ENCODE results near the gene ASAP2.

The ASAP2 gene

DNA sequence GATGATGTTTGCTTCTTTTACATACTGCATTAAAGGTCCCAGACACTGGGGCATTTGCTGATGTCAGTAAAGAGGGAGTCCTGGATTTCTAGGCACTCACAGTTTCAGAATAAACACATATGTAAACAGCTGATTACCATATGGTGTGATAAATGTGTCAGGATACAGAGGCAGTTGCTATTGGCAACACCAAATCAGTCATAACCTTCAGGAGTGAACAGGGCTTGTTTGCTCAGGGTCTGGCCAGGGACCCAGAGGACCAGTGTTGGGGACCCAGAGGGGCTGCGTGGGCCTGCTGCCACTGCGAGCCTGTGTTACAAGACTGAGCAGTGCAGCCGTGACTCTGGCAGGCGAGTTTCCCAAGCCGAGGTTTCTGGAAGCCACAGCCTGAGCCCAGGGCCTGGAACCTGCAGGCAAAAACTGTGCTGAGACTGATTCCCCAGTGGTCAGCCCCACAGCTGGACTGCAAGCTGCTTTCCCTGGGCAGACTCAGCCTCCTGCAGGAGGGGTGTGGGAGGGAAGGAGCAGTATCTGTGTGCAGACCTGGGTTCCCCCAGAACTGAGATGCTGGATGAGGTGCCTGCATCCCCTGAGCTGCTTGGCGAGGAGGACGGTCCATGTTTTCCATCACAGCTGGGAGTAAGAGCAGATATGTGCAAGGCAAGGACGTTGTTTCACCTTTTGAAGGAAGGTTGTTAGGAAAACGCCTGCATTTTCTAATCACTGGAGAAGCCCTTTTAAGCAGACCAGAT is 23.6 kb downstream of the ASAP2 start:
- DNase-seq (ENCODE audit: low spot score), result no peak
- TF ChIP-seq, protein P1, sequence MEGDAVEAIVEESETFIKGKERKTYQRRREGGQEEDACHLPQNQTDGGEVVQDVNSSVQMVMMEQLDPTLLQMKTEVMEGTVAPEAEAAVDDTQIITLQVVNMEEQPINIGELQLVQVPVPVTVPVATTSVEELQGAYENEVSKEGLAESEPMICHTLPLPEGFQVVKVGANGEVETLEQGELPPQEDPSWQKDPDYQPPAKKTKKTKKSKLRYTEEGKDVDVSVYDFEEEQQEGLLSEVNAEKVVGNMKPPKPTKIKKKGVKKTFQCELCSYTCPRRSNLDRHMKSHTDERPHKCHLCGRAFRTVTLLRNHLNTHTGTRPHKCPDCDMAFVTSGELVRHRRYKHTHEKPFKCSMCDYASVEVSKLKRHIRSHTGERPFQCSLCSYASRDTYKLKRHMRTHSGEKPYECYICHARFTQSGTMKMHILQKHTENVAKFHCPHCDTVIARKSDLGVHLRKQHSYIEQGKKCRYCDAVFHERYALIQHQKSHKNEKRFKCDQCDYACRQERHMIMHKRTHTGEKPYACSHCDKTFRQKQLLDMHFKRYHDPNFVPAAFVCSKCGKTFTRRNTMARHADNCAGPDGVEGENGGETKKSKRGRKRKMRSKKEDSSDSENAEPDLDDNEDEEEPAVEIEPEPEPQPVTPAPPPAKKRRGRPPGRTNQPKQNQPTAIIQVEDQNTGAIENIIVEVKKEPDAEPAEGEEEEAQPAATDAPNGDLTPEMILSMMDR (IDR thresholded peaks at IDR 0.05; ENCODE audit: extremely low read depth, insufficient read depth, missing control alignments), result no peak
- in situ Hi-C loops (cut with MboI; ENCODE audit: low pct_unique_long_range_greater_than_20kb, low sequenced_read_pairs, unreplicated experiment), result no loop called here

DNA sequence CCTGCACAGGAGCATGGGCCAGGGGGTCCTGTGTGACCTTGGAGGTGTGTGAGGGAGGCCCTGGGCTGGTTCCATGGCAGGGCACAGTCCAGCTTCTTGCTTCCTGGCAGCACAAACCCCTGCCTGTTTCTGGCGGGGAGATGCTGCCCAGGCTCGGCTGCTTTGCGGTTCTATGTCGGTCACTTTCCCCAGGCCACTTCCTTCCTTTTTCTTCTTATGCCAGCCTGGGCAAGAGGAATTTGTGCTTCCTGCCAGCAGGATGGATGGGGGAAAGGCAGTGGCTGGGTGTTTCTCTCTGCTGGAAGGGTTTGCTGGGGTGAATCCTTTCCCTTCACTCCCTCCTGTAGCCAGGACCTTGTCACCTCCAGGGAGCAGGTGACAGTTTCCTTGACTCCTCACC is 24.3 kb downstream of the ASAP2 start:
- DNase-seq (ENCODE audit: low spot score), result no peak
- TF ChIP-seq, protein P1 (IDR thresholded peaks at IDR 0.05; ENCODE audit: extremely low read depth, insufficient read depth, missing control alignments), result no peak
- in situ Hi-C loops (cut with MboI; ENCODE audit: low pct_unique_long_range_greater_than_20kb, low sequenced_read_pairs, unreplicated experiment), result no loop called here

DNA sequence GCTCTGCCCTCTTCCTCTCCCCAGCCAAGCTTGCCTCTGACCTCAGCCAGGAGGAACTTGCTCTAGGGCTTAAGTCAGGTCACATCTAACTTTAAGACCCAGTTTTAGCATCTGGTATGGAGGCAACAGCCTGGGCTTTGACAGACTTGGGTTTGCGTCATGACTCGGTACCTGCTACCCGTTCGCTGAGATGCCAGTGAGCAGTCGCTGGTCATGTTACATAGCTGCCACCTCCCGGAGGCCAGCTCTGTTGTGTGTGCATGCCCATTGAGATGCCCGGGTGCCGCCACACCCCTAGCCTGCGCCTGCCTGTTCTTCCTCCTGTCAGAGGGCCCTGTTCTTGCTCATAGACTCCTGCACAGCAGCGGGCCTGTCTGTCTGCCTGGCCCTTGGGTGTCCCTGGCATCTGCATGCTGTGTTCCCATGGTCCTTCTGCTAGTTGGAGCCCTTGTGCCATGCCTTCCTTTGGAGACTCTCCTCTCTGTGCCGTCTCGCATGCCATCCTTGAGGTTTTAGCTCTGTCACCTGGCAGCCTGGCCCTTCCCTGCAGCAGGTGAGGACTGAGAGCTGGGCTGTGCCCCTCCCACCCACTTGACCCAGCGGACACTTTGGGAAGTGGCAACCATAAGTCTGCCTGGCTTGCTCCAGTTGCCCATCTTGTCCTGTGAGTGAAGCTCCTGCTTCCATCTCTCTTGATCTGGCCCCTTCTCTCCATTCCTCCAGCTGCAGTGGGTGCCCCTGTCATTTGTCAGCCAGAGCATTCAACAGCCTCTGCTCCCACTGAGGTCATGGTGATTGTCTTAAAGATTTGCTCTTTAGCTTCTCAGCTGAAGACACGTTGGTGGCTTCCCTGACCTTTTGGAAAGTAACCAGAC is 24.9 kb downstream of the ASAP2 start:
- no peak for DNase-seq (ENCODE audit: low spot score)
- in situ Hi-C loops (cut with MboI; ENCODE audit: low pct_unique_long_range_greater_than_20kb, low sequenced_read_pairs, unreplicated experiment), result no loop called here
- TF ChIP-seq, protein P1 (IDR thresholded peaks at IDR 0.05; ENCODE audit: extremely low read depth, insufficient read depth, missing control alignments), result no peak

DNA sequence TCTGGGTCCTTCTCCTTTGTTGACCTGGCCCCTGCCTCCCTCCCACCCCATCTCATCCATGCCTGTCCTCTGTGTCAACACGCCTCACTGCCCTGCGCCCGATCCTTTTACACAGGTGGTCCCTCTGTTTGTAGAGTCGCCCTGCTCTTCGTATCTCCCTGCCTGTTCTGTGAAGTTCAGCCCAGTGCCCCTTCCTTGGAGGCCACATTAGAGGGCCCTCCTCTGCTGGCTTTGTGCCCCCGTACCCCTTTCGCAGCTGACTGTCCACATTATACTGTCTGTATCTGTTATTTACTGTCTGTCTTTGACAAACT is 25.5 kb downstream of the ASAP2 start:
- no peak for DNase-seq (ENCODE audit: low spot score)
- in situ Hi-C loops (cut with MboI; ENCODE audit: low pct_unique_long_range_greater_than_20kb, low sequenced_read_pairs, unreplicated experiment), result no loop called here
- TF ChIP-seq, protein P1 (IDR thresholded peaks at IDR 0.05; ENCODE audit: extremely low read depth, insufficient read depth, missing control alignments), result no peak

DNA sequence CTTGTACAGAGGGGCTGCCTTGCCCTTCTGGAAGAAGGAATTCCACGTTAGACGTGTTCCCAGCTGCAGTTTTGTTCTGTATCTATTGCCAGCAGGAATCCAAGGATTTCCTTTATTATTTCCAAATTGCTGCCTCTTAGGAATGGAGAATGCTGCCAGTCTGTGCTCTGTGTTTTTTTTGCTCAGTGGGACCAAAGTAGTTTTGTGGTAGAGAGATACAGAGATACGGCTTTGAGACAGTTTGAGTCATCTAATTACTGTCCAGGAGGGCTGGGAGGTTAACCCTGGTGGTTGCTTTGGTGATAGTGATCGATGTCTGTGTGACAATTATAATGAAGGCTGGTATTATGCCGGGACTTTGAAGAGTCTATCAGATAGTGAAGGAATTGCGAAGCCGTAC is 26.3 kb downstream of the ASAP2 start:
- no peak for DNase-seq (ENCODE audit: low spot score)
- TF ChIP-seq, protein P1 (IDR thresholded peaks at IDR 0.05; ENCODE audit: extremely low read depth, insufficient read depth, missing control alignments), result no peak
- in situ Hi-C loops (cut with MboI; ENCODE audit: low pct_unique_long_range_greater_than_20kb, low sequenced_read_pairs, unreplicated experiment), result no loop called here

DNA sequence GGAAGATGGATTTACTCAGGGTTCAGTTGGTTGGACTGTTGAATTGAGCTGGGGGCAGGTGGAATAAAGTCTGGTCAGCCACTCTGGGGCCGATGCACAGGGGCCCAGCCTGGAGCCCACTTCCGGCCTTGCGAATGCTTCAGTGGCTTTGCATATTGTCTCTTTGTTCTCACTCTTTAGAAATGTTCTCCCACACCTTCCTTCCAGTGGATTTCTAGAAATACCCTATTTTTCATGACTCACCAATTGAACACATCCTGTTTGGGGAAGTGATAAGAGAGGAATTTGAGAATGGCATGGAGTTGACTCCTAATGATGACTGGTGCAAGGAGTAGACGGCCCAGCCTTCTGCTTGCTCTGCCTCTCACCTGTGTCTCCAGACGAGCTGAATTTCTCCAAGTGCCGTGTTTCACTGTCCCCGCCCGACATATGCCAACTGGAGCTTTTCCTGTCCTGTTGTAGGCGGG is 28.1 kb downstream of the ASAP2 start:
- TF ChIP-seq, protein P1 (IDR thresholded peaks at IDR 0.05; ENCODE audit: extremely low read depth, insufficient read depth, missing control alignments), result no peak
- DNase-seq (ENCODE audit: low spot score), result no peak
- in situ Hi-C loops (cut with MboI; ENCODE audit: low pct_unique_long_range_greater_than_20kb, low sequenced_read_pairs, unreplicated experiment), result no loop called here

Data from GM13977 (cell line).